ENCODE measurements around the gene KLHL2. TPM values are rescaled to one million over a fixed set of nuclear protein-coding genes. Genes with fewer than 3 reads are reported as not detected.

KLHL2 gene
- total and polyA plus RNA-seq, 2 experiments from 2014 or later = 7.1 to 14.8 TPM

GRCh38 chr4:165330666-165331065 is 123.3 kb downstream of the KLHL2 start:
- H3K36me3 ChIP-seq (ENCODE audit: insufficient read depth) = peaks cover 49% of the 10 kb centered on the region
- peaks cover 4% of the 10 kb centered on the region for H3K27me3 Mint-ChIP-seq (ENCODE audit: insufficient read depth, low read depth, poor library complexity)
- H3F3A ChIP-seq (replicated peaks; ENCODE audit: low read depth) = no peaks in the 10 kb centered on the region; the same call in 1 of the 2 replicates
- H3K4me1 ChIP-seq (ENCODE audit: insufficient read depth) = peaks cover 48% of the 10 kb centered on the region
- peak overlapping the region; percentile 98 for H3K4me2 ChIP-seq
- peaks cover 45% of the 10 kb centered on the region for H3K4me1 Mint-ChIP-seq
- no peaks in the 10 kb centered on the region for H3K27me3 ChIP-seq (ENCODE audit: insufficient read depth)
- ATAC-seq (no peak), DNase-seq (ENCODE audit: low spot score) (no peak)
- peaks cover 42% of the 10 kb centered on the region for H3K36me3 Mint-ChIP-seq (ENCODE audit: low read depth)
- TF ChIP-seq STAT1 (IDR thresholded peaks at IDR 0.05; ENCODE audit: unreplicated experiment) (no peak), EZH2phosphoT487 (IDR thresholded peaks at IDR 0.05; ENCODE audit: unreplicated experiment) (no peak), ZNF331 (CRISPR knock-in tag; IDR thresholded peaks at IDR 0.05; ENCODE audit: low read depth) (no peak), JUNB (IDR thresholded peaks at IDR 0.05; ENCODE audit: unreplicated experiment) (no peak), ZNF462 (CRISPR knock-in tag; IDR thresholded peaks at IDR 0.05) (no peak), ETS1 (IDR thresholded peaks at IDR 0.05) (no peak), NANOG (IDR thresholded peaks at IDR 0.05; ENCODE audit: borderline replicate concordance) (no peak), REST (IDR thresholded peaks at IDR 0.05; ENCODE audit: unreplicated experiment) (no peak), POLR2AphosphoS5 (IDR thresholded peaks at IDR 0.05; ENCODE audit: low read depth) (no peak), ZNF114 (CRISPR knock-in tag; IDR thresholded peaks at IDR 0.05) (no peak), CREB1 (CRISPR knock-in tag; IDR thresholded peaks at IDR 0.05; ENCODE audit: low read depth) (no peak), CTCF (conservative IDR thresholded peaks at IDR 0.05; ENCODE audit: low read depth in 2 of 2) (no peak), EZH2 (IDR thresholded peaks at IDR 0.05; ENCODE audit: low read depth, unreplicated experiment) (no peak)
- H3K27ac Mint-ChIP-seq = peak overlapping the region; percentile 28
- no peak overlapping the region for H2AFZ ChIP-seq
- H3K4me3 Mint-ChIP-seq = peak overlapping the region; percentile 66; the same call in 2 of the 3 replicates
- H3K9me2 ChIP-seq (ENCODE audit: insufficient read depth) = no peaks in the 10 kb centered on the region
- H3K9me3 Mint-ChIP-seq = no peaks in the 10 kb centered on the region
- peak overlapping the region; percentile 99 for H3K4me3 ChIP-seq
- H3K27ac ChIP-seq (ENCODE audit: low read depth) = no peak overlapping the region
- peaks cover 81% of the 10 kb centered on the region for H3K79me2 ChIP-seq (replicated peaks; ENCODE audit: insufficient read depth)
- peaks cover 72% of the 10 kb centered on the region for H4K20me1 ChIP-seq (replicated peaks; ENCODE audit: insufficient read depth)

Data from GM23338 (cell line).